Hair follicular keratinocyte (primary cell): ENCODE results near the gene CLSTN3. TPM values are rescaled to one million over a fixed set of nuclear protein-coding genes. Genes with fewer than 3 reads are reported as not detected.

Source experiments
- total RNA-seq: library from RNA; depleted of rRNA; stranded (reverse); fragments of >200 nt; gene quantifications from 2 replicates; pipeline ENCODE4 v1.2.3, GENCODE V29; 2015

Gene CLSTN3
- total RNA-seq = 6.4 and 17.6 TPM in 2 replicates

DNA sequence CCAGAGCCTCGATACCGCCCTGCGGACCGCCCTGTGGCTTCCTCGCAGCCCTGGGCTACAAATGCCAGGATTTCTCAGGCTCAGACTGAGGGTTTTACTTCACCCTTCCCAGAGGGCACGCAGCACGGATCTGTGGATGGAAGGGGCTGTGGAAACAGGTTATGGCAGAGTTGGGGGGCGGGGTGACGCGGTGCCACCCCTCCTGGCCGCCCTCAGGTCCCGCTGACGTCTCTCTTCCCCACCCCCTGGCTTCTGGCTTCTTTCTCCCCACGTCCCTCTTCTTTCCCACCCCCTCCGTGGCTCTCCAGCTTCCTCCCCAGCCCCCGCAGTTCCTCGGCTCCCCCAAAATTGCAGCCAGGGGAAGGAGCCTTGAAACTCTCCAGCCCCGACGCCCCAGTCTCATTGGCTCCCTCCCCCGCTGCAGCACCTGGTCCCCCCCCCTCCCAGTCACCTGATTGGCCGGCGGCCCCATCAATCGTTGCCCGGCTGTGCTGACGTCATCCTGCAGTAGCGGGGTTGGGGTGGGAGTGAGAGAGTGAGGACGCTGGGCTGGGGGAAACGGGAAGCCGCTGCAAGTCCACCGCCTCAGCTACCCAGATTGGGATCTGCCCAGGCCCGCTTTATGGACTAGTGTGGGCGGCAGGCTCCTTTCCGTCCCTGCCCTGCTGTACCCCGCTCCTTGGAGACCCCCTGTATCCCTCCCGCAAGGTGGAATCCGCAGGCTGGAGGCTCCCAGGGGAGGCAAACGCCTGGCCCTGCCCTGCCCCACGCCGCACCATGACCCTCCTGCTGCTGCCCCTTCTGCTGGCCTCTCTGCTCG lies at the start of gene CLSTN3:
Gene CLSTN3, plus strand, starts transcription at position 500 of the 820 bp plus-strand sequence. Its CDS starts 278 bp downstream, at position 778.

DNA sequence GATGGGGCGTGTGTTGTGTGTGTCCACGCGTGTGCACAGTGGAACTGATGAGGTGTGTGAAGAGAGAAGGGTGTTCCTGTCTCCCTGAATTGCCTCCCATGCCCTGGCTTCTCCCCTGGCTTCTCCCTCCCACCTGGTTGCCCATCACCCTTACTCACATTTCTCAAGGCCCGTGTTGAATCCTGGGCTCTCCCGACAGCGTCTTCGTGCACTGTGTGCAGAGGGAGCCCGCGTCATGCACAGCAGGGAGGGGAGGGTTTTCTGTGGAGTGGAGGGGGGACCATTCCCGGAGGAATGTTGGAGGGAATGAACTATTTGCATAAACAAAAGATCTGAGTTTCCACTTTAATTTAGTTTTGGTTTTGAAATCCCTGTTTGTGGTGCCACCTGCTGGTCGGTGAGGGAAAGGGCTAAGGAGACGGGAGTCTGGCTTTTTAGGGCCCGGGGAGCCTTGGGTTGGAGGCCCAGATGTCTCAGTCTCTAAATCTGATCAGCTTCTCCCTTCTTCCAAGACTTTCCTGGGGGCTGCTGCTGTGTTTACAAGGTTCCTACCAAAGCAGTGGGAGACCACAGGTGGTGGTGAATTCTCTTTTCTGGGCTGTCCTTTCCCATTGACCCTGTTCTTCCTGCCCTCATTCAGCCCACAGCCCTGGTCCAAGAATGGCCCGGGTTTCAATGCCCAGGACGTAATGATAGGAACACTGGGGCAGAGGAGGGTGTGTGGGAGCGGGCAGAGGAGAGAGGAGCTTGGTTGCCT lies 37.8 kb upstream of the CLSTN3 start, which contains the start of gene C1R:
Gene C1R, minus strand, starts transcription at position 217 of the 757 bp plus-strand sequence. Its CDS starts 57 bp downstream, at position 160.

DNA sequence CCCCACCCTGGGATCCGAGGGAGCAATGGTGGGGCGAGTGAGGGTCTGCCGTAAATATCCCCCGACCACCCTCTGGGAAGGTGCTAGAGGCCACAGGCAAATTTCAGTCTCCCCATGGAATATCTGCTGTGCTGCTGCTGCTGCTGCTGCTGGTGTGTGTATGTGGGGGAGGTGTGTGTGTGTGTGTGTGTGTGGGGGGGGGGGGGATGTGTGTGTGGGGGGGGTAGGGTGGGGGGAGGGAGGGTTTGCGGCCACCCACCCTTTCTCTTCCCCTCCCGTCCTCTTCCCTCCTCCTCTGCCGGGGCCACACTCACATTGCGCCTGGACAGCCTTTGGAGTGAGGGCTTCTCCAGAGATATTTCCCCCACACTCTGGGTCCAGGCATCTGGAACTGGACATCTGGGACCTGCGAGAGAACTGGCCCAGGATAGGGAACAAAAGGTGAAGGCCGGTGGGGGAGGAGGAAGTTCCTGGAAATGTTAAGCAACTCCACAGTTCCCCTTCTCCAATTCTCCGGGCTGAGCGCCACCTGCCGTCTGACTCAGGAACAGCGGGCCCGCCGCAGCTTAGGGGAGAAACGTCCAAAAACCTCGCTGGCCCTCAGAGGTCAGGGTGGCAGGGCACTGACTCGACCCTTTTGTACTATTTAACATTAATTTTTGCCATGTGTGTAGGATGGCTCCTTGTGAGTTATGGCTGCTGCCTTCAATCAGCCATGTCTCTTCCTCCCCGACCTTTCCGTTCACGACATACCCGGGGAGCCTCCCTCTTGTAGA lies 21.2 kb upstream of the CLSTN3 start, which contains the start of gene C1RL:
Gene C1RL, minus strand, starts transcription at position 419 of the 776 bp plus-strand sequence. Its CDS starts 34 bp downstream, at position 385.

DNA sequence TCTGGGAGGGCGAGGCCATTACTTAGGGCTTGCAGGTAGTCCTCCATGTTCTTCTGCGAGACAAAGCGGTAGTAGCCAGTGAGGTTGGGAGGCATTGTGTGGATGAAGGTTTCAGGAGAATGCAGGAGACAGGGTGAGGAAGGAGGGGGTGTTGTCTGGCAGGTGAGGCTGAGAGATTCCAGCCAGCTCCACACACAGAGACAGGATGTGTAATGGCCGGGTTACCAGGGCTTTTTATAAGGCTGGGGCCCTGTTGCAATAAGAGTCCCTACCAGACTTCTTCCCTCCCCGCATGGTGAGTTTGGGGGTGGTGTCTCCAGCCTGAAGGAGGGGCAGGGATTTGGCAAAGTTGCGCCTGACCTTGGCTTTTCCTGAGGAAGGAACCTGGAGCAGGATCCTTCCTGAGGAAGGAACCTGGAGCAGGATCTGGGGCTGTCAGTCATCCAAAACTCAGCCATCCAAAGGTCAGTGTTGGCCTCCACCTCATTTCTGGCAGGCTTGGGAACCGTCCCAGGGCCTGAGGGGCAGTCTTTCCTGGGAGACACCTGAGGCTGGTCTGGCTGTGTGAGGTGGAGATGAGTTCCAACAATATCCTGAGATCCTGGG lies 1.4 kb upstream of the CLSTN3 start, which contains the start of gene RBP5:
Gene RBP5, minus strand, starts transcription at position 209 of the 606 bp plus-strand sequence. Its CDS starts 114 bp downstream, at position 95.

DNA sequence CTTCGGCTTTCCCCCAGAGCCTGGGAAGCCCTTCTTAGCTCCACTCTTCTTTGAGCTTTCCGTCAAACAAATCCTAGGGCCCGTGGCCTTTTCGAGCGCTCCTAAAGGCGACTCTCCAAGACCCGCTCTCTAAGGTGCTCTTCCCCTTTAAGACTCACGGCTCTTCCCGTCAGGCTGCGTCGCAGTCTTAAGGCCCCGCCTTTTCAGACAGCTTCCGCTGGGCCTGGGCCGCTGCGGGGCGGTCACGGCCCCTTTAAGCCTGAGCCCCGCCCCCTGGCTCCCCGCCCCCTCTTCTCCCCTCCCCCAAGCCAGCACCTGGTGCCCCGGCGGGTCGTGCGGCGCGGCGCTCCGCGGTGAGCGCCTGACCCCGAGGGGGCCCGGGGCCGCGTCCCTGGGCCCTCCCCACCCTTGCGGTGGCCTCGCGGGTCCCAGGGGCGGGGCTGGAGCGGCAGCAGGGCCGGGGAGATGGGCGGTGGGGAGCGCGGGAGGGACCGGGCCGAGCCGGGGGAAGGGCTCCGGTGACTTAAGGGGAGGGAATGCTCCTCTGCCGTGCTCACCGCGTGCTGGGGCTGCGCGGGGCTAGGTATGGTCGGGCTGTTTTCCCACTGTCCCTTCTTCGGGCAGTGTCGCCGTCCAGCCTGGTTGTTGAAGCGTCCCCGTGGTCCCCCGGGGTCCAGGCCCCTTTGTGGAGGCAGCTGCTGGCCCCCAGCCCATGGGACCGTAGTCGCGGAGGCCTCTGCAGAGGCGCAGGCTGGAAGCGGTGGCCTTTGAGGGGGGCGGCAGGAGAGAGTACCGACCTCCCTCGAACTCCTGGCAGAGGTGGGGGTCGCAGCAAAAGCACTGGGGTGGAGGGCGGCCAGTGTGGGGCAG lies 59.5 kb downstream of the CLSTN3 start, which contains the start of gene PEX5:
Gene PEX5, plus strand, starts transcription at position 289 of the 870 bp plus-strand sequence. CDS start 692 bp downstream, outside the sequence.

Other genes starting within 250 kb of the CLSTN3 start
- 4.1 and 6.2 TPM in 2 replicates for gene LRRC23, start 225.5 kb upstream of the CLSTN3 start, total RNA-seq
- 0.68 and 2.1 TPM in 2 replicates for gene ENO2, start 215.8 kb upstream of the CLSTN3 start, total RNA-seq
- gene ATN1, start 202.4 kb upstream of the CLSTN3 start, total RNA-seq = 8.4 and 17.5 TPM in 2 replicates
- gene RNU7-1, start 186.6 kb upstream of the CLSTN3 start, total RNA-seq = not detected in 2 replicates
- 146 and 147 TPM in 2 replicates for gene C12orf57, start 186.3 kb upstream of the CLSTN3 start, total RNA-seq
- gene PTPN6, start 179.0 kb upstream of the CLSTN3 start, total RNA-seq = 20.9 and 24.3 TPM in 2 replicates
- gene PHB2, start 159.7 kb upstream of the CLSTN3 start, total RNA-seq = 300 and 356 TPM in 2 replicates
- gene EMG1, start 159.5 kb upstream of the CLSTN3 start, total RNA-seq = 87.1 and 114 TPM in 2 replicates
- 17.3 and 32.2 TPM in 2 replicates for gene LPCAT3, start 111.9 kb upstream of the CLSTN3 start, total RNA-seq
- 1.9 and 6.0 TPM in 2 replicates for gene C1S, start 69.7 kb upstream of the CLSTN3 start, total RNA-seq
- 11.9 and 12.6 TPM in 2 replicates for gene C1R, start 37.9 kb upstream of the CLSTN3 start, total RNA-seq
- gene C1RL, start 21.2 kb upstream of the CLSTN3 start, total RNA-seq = 19.4 and 29.4 TPM in 2 replicates
- not detected in 2 replicates for gene RBP5, start 1.5 kb upstream of the CLSTN3 start, total RNA-seq
- 12.9 and 13.4 TPM in 2 replicates for gene PEX5, start 59.3 kb downstream of the CLSTN3 start, total RNA-seq
- gene ACSM4, start 173.7 kb downstream of the CLSTN3 start, total RNA-seq = not detected in 2 replicates